ENCODE data around the gene AQP2.
A peak's percentile ranks its signal among the peaks of the same experiment; 100 is the strongest.

AQP2 gene

GRCh38 chr12:49920915-49921286 is 29.6 kb upstream of the AQP2 start:
- no peak for DNase-seq

- no peak for DNase-seq
Measured at GRCh38 chr12:49921299-49921698, 29.2 kb upstream of the AQP2 start.

- DNase-seq: no peak
Measured at GRCh38 chr12:49921936-49922335, 28.6 kb upstream of the AQP2 start.

- DNase-seq: no peak
Measured at GRCh38 chr12:49922349-49923034, 28.0 kb upstream of the AQP2 start.

GRCh38 chr12:49923035-49923644 is 27.4 kb upstream of the AQP2 start:
- DNase-seq: no peak

- DNase-seq: no peak
Measured at GRCh38 chr12:49923880-49924556, 26.5 kb upstream of the AQP2 start.

GRCh38 chr12:49924628-49925246 is 25.8 kb upstream of the AQP2 start:
- no peak for DNase-seq

GRCh38 chr12:49925433-49926204 is 24.9 kb upstream of the AQP2 start:
- DNase-seq: no peak

- no peak for DNase-seq
Measured at GRCh38 chr12:49928471-49928870, 22.1 kb upstream of the AQP2 start.

- no peak for DNase-seq
Measured at GRCh38 chr12:49929581-49929980, 21.0 kb upstream of the AQP2 start.

GRCh38 chr12:49930515-49931288 is 19.8 kb upstream of the AQP2 start:
- DNase-seq: peak in 1 of 2 experiments; percentile 14

GRCh38 chr12:49932023-49932422 is 18.5 kb upstream of the AQP2 start:
- DNase-seq: no peak

GRCh38 chr12:49932533-49933130 is 17.9 kb upstream of the AQP2 start:
- no peak for DNase-seq

GRCh38 chr12:49933796-49934195 is 16.7 kb upstream of the AQP2 start:
- no peak for DNase-seq

- DNase-seq: no peak
Measured at GRCh38 chr12:49934505-49934904, 16.0 kb upstream of the AQP2 start.

- DNase-seq: no peak
Measured at GRCh38 chr12:49936925-49937324, 13.6 kb upstream of the AQP2 start.

- no peak for DNase-seq
Measured at GRCh38 chr12:49937639-49938300, 12.8 kb upstream of the AQP2 start.

- no peak for DNase-seq
Measured at GRCh38 chr12:49939307-49939706, 11.2 kb upstream of the AQP2 start.

- no peak for DNase-seq
Measured at GRCh38 chr12:49939707-49940106, 10.8 kb upstream of the AQP2 start.

GRCh38 chr12:49941556-49942511 is 8.7 kb upstream of the AQP2 start:
- DNase-seq: no peak

All from stimulated activated CD4-positive, alpha-beta T cell treated with anti-CD3 and anti-CD28 coated beads, Interleukin-4, amount 100 ng/mL, for 4 hours (primary cell).